Stimulated activated naive CD8-positive, alpha-beta T cell treated with anti-CD3 and anti-CD28 coated beads, Interleukin-15, Interleukin-2, amounts not matched to agents 100 ng/mL and 50 ng/mL, for 24 hours (primary cell): Measurements from ENCODE around the gene HIPK3.
"Not testable (repeated sequence)": the region's sequence is repeated elsewhere in the genome, so short reads cannot be mapped to it uniquely, and the experiment has no call there.

Source experiments
- H3K27ac Mint-ChIP-seq: one replicate; pipeline ENCODE4 v1.8.0; 2021; ENCODE audit warnings: mild to moderate bottlenecking, mixed read lengths
- H3K27me3 Mint-ChIP-seq: one replicate; pipeline ENCODE4 v1.8.0; 2021; ENCODE audit warnings: mixed read lengths
- H3K36me3 Mint-ChIP-seq: one replicate; pipeline ENCODE4 v1.8.0; 2021; ENCODE audit warnings: low read depth, mixed read lengths
- H3K4me1 Mint-ChIP-seq: one replicate; pipeline ENCODE4 v1.8.0; 2021; ENCODE audit warnings: low read depth, mixed read lengths
- H3K4me3 Mint-ChIP-seq: one replicate; pipeline ENCODE4 v1.8.0; 2021; ENCODE audit warnings: mild to moderate bottlenecking, mixed read lengths
- H3K9me3 Mint-ChIP-seq: one replicate; pipeline ENCODE4 v1.8.0; 2021; ENCODE audit warnings: mixed read lengths

The HIPK3 gene

DNA sequence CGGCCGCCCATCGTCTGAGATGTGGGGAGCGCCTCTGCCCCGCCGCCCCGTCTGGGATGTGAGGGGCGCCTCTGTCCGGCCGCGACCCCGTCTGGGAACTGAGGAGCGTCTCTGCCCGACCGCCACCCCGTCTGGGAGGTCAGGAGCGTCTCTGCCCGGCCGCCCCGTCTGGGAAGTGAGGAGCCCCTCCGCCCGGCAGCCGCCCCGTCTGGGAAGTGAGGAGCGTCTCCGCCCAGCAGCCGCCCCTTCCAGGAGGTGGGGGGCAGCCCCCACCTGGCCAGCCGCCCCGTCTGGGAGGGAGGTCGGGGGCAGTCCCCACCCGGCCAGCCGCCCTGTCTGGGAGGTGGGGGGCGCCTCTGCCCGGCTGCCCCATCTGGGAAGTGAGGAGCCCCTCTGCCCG is 13.5 kb upstream of the HIPK3 start:
- not testable (repeated sequence) for H3K9me3 Mint-ChIP-seq, H3K4me3 Mint-ChIP-seq, H3K27ac Mint-ChIP-seq, H3K36me3 Mint-ChIP-seq, H3K4me1 Mint-ChIP-seq
- H3K27me3 Mint-ChIP-seq = peaks cover 12% of the 10 kb centered on the region

- Mint-ChIP-seq H3K36me3 (no peaks in the 10 kb centered on the region), H3K27me3 (peaks cover 13% of the 10 kb centered on the region), H3K4me3 (no peak overlapping the region), H3K27ac (no peak overlapping the region), H3K9me3 (no peaks in the 10 kb centered on the region), H3K4me1 (no peaks in the 10 kb centered on the region)
These were observed 8.7 kb upstream of the HIPK3 start for GRCh38 chr11:33248416-33248971.

DNA sequence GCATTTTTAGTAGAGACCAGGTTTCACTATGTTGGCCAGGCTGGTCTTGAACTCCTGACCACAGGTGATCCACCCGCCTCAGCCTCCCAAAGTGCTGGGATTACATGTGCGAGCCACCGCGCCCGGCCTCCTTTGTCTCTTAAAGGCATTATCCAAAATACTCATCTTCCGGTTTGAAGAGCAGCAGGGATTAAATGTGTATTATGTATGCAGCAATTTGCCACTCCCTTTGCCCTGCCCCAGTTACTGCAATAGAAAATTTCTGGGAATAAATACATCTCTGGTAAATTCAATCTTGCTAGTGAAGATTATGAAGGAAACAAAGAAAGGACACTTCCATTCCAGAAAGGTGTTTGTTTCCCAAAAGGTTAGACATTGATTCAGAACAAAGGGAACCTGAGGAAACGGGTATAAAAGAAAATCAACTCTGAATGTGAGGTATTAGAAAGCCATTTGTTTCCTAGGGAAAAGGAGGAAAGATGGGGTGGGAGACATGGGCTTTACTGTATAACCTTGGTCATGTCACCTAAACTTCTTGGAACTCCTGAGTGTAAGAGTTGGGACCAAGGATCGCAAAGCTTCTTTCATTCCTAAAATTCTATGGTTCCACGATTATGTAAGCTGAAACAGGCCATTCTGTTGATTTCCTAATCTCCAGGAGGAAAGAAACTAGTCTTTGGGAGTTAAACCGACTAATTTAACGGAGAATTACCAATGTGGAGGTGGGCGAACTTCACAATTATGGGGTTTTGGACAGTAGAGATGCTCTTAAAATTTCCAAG is 959 bp upstream of the HIPK3 start:
- Mint-ChIP-seq H3K36me3 (peaks cover 2% of the 10 kb centered on the region), H3K4me1 (peaks cover 25% of the 10 kb centered on the region), H3K9me3 (peaks cover 1% of the 10 kb centered on the region), H3K4me3 (peak overlapping the region; percentile 91), H3K27me3 (peaks cover under 1% of the 10 kb centered on the region), H3K27ac (peak overlapping the region; percentile 98)

- peaks cover 3% of the 10 kb centered on the region for H3K9me3 Mint-ChIP-seq
- peaks cover 30% of the 10 kb centered on the region for H3K4me1 Mint-ChIP-seq
- H3K27ac Mint-ChIP-seq = peak overlapping the region; percentile 98
- H3K4me3 Mint-ChIP-seq = peak overlapping the region; percentile 91
- H3K36me3 Mint-ChIP-seq = peaks cover 7% of the 10 kb centered on the region
- no peaks in the 10 kb centered on the region for H3K27me3 Mint-ChIP-seq
These were observed 395 bp upstream of the HIPK3 start for GRCh38 chr11:33256813-33257159.

GRCh38 chr11:33257897-33258630 is 883 bp downstream of the HIPK3 start:
- no peaks in the 10 kb centered on the region for H3K27me3 Mint-ChIP-seq
- peaks cover 41% of the 10 kb centered on the region for H3K4me1 Mint-ChIP-seq
- H3K9me3 Mint-ChIP-seq = peaks cover 3% of the 10 kb centered on the region
- H3K36me3 Mint-ChIP-seq = peaks cover 8% of the 10 kb centered on the region
- peak overlapping the region; percentile 93 for H3K4me3 Mint-ChIP-seq
- peak overlapping the region; percentile 98 for H3K27ac Mint-ChIP-seq

GRCh38 chr11:33258631-33259205 is 1.5 kb downstream of the HIPK3 start:
- H3K4me3 Mint-ChIP-seq = peak overlapping the region; percentile 93

GRCh38 chr11:33259869-33260268 is 2.7 kb downstream of the HIPK3 start:
- Mint-ChIP-seq H3K36me3 (peaks cover 8% of the 10 kb centered on the region), H3K9me3 (peaks cover 3% of the 10 kb centered on the region), H3K27ac (no peak overlapping the region), H3K4me1 (peaks cover 52% of the 10 kb centered on the region), H3K27me3 (no peaks in the 10 kb centered on the region), H3K4me3 (peak overlapping the region; percentile 93)

More at GRCh38 chr11:33258631-33259205, 1.5 kb downstream of the HIPK3 start:
- Mint-ChIP-seq H3K4me1 (peaks cover 46% of the 10 kb centered on the region), H3K9me3 (peaks cover 3% of the 10 kb centered on the region), H3K27me3 (no peaks in the 10 kb centered on the region), H3K27ac (peak overlapping the region; percentile 98), H3K36me3 (peaks cover 8% of the 10 kb centered on the region)

- not testable (repeated sequence) for H3K27me3 Mint-ChIP-seq, H3K9me3 Mint-ChIP-seq, H3K27ac Mint-ChIP-seq, H3K36me3 Mint-ChIP-seq
- Mint-ChIP-seq H3K4me1 (peaks cover 53% of the 10 kb centered on the region), H3K4me3 (peak overlapping the region; percentile 4)
These were observed 4.2 kb downstream of the HIPK3 start for GRCh38 chr11:33261350-33261749.

GRCh38 chr11:33262011-33262645 is 4.9 kb downstream of the HIPK3 start:
- Mint-ChIP-seq H3K9me3 (peaks cover 3% of the 10 kb centered on the region), H3K4me3 (no peak overlapping the region), H3K27ac (no peak overlapping the region), H3K4me1 (peaks cover 51% of the 10 kb centered on the region), H3K27me3 (no peaks in the 10 kb centered on the region), H3K36me3 (peaks cover 8% of the 10 kb centered on the region)

- Mint-ChIP-seq H3K36me3 (peaks cover 8% of the 10 kb centered on the region), H3K27ac (no peak overlapping the region), H3K9me3 (peaks cover 3% of the 10 kb centered on the region), H3K27me3 (no peaks in the 10 kb centered on the region), H3K4me1 (peaks cover 58% of the 10 kb centered on the region), H3K4me3 (no peak overlapping the region)
These were observed 6.4 kb downstream of the HIPK3 start for GRCh38 chr11:33263549-33263948.

GRCh38 chr11:33264926-33265325 is 7.7 kb downstream of the HIPK3 start:
- peaks cover 8% of the 10 kb centered on the region for H3K36me3 Mint-ChIP-seq
- no peak overlapping the region for H3K27ac Mint-ChIP-seq
- H3K9me3 Mint-ChIP-seq = peaks cover 3% of the 10 kb centered on the region
- H3K27me3 Mint-ChIP-seq = no peaks in the 10 kb centered on the region
- H3K4me1 Mint-ChIP-seq = peaks cover 61% of the 10 kb centered on the region
- no peak overlapping the region for H3K4me3 Mint-ChIP-seq

DNA sequence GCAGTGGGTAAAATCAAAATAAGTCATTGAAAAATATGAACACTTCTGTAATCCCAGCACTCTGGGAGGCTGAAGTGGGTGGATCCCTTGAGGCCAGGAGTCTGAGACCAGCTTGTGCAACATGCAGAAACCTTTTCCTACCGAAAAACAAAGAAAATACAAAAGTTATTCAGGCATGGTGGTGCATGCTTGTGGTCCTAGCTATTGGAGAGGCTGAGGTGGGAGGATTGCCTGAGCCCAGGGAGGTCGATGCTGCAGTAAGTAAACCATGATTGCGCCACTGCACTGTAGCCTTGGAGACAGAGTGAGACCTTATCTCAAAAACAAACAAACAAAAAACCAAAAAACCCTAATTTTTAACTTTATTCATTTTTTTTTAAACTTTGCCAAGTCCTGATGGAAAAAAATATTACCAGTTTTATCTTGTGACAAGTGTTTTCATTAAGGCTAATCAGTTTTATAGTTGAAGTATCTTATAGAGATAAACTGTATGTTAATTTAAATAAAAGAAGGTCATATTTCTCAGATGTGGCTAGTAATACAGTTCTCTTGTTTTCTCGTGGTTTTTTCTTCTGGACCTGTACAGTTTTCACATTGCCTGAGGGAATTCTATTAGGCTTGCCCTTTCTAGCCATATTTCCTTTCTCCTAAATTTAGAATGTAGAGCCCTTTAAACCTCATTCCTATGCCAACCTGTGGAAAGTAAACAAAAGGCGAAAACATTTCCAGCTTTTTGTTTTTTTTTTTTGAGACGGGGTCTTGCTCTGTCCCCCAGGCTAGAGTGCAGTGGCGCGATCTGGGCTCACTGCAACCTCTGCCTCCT is 9.4 kb downstream of the HIPK3 start:
- H3K27me3 Mint-ChIP-seq = no peaks in the 10 kb centered on the region
- peaks cover 2% of the 10 kb centered on the region for H3K36me3 Mint-ChIP-seq
- no peak overlapping the region for H3K4me3 Mint-ChIP-seq
- peaks cover 50% of the 10 kb centered on the region for H3K4me1 Mint-ChIP-seq
- H3K27ac Mint-ChIP-seq = no peak overlapping the region
- no peaks in the 10 kb centered on the region for H3K9me3 Mint-ChIP-seq

DNA sequence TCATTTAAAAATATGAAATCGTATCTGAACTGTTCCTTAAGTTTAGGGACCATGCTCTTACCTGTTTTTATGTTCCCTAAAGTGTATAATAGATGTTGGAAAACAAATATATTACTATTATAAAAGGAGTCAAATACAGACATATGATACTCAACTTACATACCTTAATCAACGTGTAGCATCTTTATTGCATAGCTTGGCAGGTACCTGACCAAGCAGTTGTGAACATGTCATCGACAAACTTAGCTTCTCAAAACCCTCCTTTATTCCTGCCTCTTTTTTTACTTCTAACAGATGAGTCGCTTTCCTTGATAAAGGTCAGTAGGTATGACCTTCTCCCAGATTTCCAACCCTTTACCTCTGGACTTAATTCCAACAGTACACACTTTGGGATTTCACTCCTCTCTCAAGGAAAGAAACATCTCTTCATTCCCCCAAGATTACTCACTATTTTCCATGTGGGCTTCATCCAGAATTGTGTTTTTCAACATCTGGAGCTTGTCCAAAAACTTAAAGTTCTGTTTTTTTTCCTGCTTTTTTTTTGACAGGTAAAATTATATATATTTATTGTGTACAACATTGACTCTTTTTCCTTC is 11.9 kb downstream of the HIPK3 start:
- H3K27me3 Mint-ChIP-seq = no peaks in the 10 kb centered on the region
- no peak overlapping the region for H3K4me3 Mint-ChIP-seq
- H3K27ac Mint-ChIP-seq = no peak overlapping the region
- H3K36me3 Mint-ChIP-seq = no peaks in the 10 kb centered on the region
- peaks cover 47% of the 10 kb centered on the region for H3K4me1 Mint-ChIP-seq
- H3K9me3 Mint-ChIP-seq = no peaks in the 10 kb centered on the region

DNA sequence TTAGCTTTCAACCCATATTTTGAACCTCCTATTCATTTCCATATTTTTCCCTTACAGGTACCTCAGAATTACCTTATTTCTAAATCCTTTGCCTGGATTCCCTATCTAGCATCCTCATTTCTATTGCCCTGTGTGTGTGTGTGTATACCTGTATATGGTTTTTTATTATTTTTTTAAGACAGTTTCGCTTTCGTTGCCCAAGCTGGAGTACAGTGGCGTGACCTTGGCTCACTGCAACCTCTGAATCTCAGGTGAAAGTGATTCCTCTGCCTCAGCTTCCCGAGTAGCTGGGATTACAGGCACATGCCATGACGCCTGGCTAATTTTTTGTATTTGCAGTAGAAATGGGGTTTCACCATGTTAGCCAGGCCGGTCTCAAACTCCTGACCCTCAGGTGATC is 12.6 kb downstream of the HIPK3 start:
- Mint-ChIP-seq H3K27me3 (no peaks in the 10 kb centered on the region), H3K4me1 (peaks cover 51% of the 10 kb centered on the region), H3K27ac (no peak overlapping the region), H3K9me3 (no peaks in the 10 kb centered on the region), H3K36me3 (no peaks in the 10 kb centered on the region), H3K4me3 (no peak overlapping the region)
